ENCODE results near the gene CIB2. TPM values are rescaled to one million over a fixed set of nuclear protein-coding genes. Genes with fewer than 3 reads are reported as not detected.

The CIB2 gene
- total and polyA plus RNA-seq, 8 donors, result 0.80 to 20.4 (median 5.2) TPM; not detected in 1

DNA sequence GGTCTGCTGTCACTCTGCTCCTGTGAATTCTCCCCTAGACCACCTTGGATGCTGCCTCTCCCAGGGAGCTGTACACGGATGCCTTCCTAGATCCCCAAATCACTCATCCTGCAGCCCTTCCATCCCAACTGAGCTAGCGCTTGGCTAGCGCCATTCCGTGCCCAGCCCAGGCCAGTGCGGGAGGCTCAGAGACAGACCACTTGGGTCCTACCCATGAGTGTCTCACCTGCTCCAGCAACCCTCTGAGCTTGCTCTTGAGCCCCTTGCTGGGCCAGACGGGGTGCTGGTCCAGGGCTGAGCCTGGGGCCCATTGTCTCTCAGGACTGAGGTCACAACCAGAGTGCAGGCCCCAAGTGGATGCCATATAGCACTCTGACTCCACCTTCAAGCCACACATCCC lies 21.1 kb downstream of the CIB2 start:
- DNase-seq, result no peak

GRCh38 chr15:78109156-78109555 lies 22.1 kb downstream of the CIB2 start:
- Histone ChIP-seq H3K4me1 (peaks cover 0 to 30% (median 6%) of the 10 kb centered on the region in 4 donors), H3K27ac (no peak overlapping the region), H3K36me3 (no peaks in the 10 kb centered on the region), H3K27me3 (no peaks in the 10 kb centered on the region), H3K9me3 (no peaks in the 10 kb centered on the region), H3K4me3 (no peak overlapping the region)
- 87 to 92% (median 89%) methylated on average over 12 of the region's 12 CpGs for WGBS, 5 donors
- intact Hi-C loops (cut with DNase I; ENCODE audit: low total_unique reads), result loop anchor here (5.0 kb wide), 2 partner anchors 107 to 142 kb away; no protein-coding TSS in a partner anchor
- TF ChIP-seq POLR2A (IDR thresholded peaks at IDR 0.05) (no peak), POLR2AphosphoS5 (IDR thresholded peaks at IDR 0.05) (no peak)
- TF ChIP-seq, protein P1, sequence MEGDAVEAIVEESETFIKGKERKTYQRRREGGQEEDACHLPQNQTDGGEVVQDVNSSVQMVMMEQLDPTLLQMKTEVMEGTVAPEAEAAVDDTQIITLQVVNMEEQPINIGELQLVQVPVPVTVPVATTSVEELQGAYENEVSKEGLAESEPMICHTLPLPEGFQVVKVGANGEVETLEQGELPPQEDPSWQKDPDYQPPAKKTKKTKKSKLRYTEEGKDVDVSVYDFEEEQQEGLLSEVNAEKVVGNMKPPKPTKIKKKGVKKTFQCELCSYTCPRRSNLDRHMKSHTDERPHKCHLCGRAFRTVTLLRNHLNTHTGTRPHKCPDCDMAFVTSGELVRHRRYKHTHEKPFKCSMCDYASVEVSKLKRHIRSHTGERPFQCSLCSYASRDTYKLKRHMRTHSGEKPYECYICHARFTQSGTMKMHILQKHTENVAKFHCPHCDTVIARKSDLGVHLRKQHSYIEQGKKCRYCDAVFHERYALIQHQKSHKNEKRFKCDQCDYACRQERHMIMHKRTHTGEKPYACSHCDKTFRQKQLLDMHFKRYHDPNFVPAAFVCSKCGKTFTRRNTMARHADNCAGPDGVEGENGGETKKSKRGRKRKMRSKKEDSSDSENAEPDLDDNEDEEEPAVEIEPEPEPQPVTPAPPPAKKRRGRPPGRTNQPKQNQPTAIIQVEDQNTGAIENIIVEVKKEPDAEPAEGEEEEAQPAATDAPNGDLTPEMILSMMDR (IDR thresholded peaks at IDR 0.05), result no peak
- DNase-seq, result no peak

More for the DNA sequence above, 21.1 kb downstream of the CIB2 start:
- H3K36me3 ChIP-seq, result no peaks in the 10 kb centered on the region
- no peak overlapping the region for H3K4me3 ChIP-seq
- TF ChIP-seq, protein P1 (IDR thresholded peaks at IDR 0.05), result no peak
- TF ChIP-seq POLR2A (IDR thresholded peaks at IDR 0.05), result no peak
- TF ChIP-seq POLR2AphosphoS5 (IDR thresholded peaks at IDR 0.05), result no peak
- TF ChIP-seq EP300 (IDR thresholded peaks at IDR 0.05), result no peak
- no peaks in the 10 kb centered on the region for H3K9me3 ChIP-seq
- H3K4me1 ChIP-seq, result peaks cover 0 to 20% (median 6%) of the 10 kb centered on the region in 4 donors
- no peak overlapping the region for H3K27ac ChIP-seq
- no peaks in the 10 kb centered on the region for H3K27me3 ChIP-seq
- 91 to 98% (median 95%) methylated on average over 6 of the region's 6 CpGs for WGBS, 5 donors
- intact Hi-C loops (cut with DNase I; ENCODE audit: low total_unique reads), result loop anchor here (5.0 kb wide), 2 partner anchors 87 to 132 kb away; no protein-coding TSS in a partner anchor

- TF ChIP-seq, protein P1 (IDR thresholded peaks at IDR 0.05), result peak in 6 of 7 experiments; percentile 5 to 99 (median 90)
- TF ChIP-seq POLR2A (IDR thresholded peaks at IDR 0.05) (no peak), POLR2AphosphoS5 (IDR thresholded peaks at IDR 0.05) (peak in 2 of 3 donors; percentile 18 to 72)
- intact Hi-C loops (cut with DNase I; ENCODE audit: low total_unique reads), result loop anchor here (5.0 kb wide), 2 partner anchors 106 to 141 kb away; no protein-coding TSS in a partner anchor
- DNase-seq, result peak; percentile 89 to 94
- Histone ChIP-seq H3K36me3 (no peaks in the 10 kb centered on the region), H3K27ac (no peak overlapping the region), H3K4me1 (peaks cover 0 to 36% (median 6%) of the 10 kb centered on the region in 4 donors), H3K9me3 (no peaks in the 10 kb centered on the region), H3K4me3 (no peak overlapping the region), H3K27me3 (no peaks in the 10 kb centered on the region)
- 29 to 49% (median 36%) methylated on average over 8 to 11 of the region's 11 CpGs for WGBS, 5 donors
Measured at GRCh38 chr15:78108300-78109084, 22.8 kb downstream of the CIB2 start.

GRCh38 chr15:78107471-78107870 lies 23.8 kb downstream of the CIB2 start:
- no peaks in the 10 kb centered on the region for H3K36me3 ChIP-seq
- no peak for DNase-seq
- no peak overlapping the region for H3K4me3 ChIP-seq
- H3K4me1 ChIP-seq, result peaks cover 0 to 45% (median 2%) of the 10 kb centered on the region in 4 donors
- WGBS, 5 donors, result 91 to 95% (median 92%) methylated on average over 6 to 8 of the region's 8 CpGs
- no peaks in the 10 kb centered on the region for H3K27me3 ChIP-seq
- TF ChIP-seq EP300 (IDR thresholded peaks at IDR 0.05) (no peak), POLR2A (IDR thresholded peaks at IDR 0.05) (no peak), POLR2AphosphoS5 (IDR thresholded peaks at IDR 0.05) (no peak)
- TF ChIP-seq, protein P1 (IDR thresholded peaks at IDR 0.05), result no peak
- intact Hi-C loops (cut with DNase I; ENCODE audit: low total_unique reads), result loop anchor here (5.0 kb wide), 2 partner anchors 105 to 140 kb away; no protein-coding TSS in a partner anchor
- H3K9me3 ChIP-seq, result no peaks in the 10 kb centered on the region
- H3K27ac ChIP-seq, result no peak overlapping the region

Measured in stomach (tissue), 9 donors.